Panc1 (cell line): ENCODE data around the gene ESRRB. TPM values are rescaled to one million over a fixed set of nuclear protein-coding genes. Genes with fewer than 3 reads are reported as not detected.

Experiments
- ATAC-seq: fragments of 200-7000 bp; cut with Tn5 transposase; 2 replicates; pipeline ENCODE4 v1.9.1; 2020; ENCODE audit warnings: mild to moderate bottlenecking, moderate library complexity
- BruUV-seq: library from RNA; stranded (reverse); fragments of 400-500 nt; replicated peaks from 2 replicates; lab custom pipeline; 2021; lab: Mats Ljungman, UMichigan
- CTCF ChIA-PET: fragments of 300-600 bp; sonication (Branson Sonifier 250); formaldehyde crosslinking; loops from one replicate; lab custom pipeline; 2022; ENCODE audit warnings: antibody characterized with exemption; lab: Charles Lee
- POLR2A ChIA-PET: fragments of 300-600 bp; sonication (Branson Sonifier 250); formaldehyde crosslinking; loops from one replicate; lab custom pipeline; 2022; ENCODE audit warnings: antibody characterized with exemption; lab: Charles Lee
- DNase-seq: peaks from one replicate; pipeline ENCODE4 v3.0.0-alpha.2; 2010; ENCODE audit warnings: low read depth, low spot score
- H3K27ac ChIP-seq: 2 replicates; pipeline ENCODE4 v1.5.1; 2011; ENCODE audit warnings: mild to moderate bottlenecking, low read length, inconsistent platforms
- H3K27me3 ChIP-seq: fragments of 200-500 bp; sonication (Bioruptor generic); 2 replicates; pipeline ENCODE4 v1.6.0; 2014; ENCODE audit warnings: low read length, inconsistent platforms; ENCODE audit not compliant: control insufficient read depth, insufficient read depth
- H3K36me3 ChIP-seq: fragments of 200-500 bp; sonication (Bioruptor generic); 2 replicates; pipeline ENCODE4 v1.5.1; 2014; ENCODE audit warnings: inconsistent platforms, mild to moderate bottlenecking, low read length, moderate library complexity; ENCODE audit not compliant: control insufficient read depth, insufficient read depth
- H3K4me1 ChIP-seq: 2 replicates; pipeline ENCODE4 v1.5.1; 2011; ENCODE audit warnings: inconsistent platforms, mild to moderate bottlenecking, low read length, moderate library complexity; ENCODE audit not compliant: control insufficient read depth, insufficient read depth
- H3K4me3 ChIP-seq, 2 experiments: 2 replicates each; pipeline ENCODE4 v1.5.1; 2011 to 2012; ENCODE audit warnings: low read depth in 2 of 2, low read length in 2 of 2, mild to moderate bottlenecking in 2 of 2, inconsistent platforms in 1 of 2, moderate library complexity in 1 of 2
- H3K9me3 ChIP-seq: fragments of 200-500 bp; sonication (Bioruptor generic); 2 replicates; pipeline ENCODE4 v1.5.1; 2014; ENCODE audit warnings: low read depth, mild to moderate bottlenecking, inconsistent platforms, low read length, moderate library complexity; ENCODE audit not compliant: control insufficient read depth, insufficient read depth
- CTCF ChIP-seq: fragments of 450-650 bp; IDR thresholded peaks from 2 replicates; pipeline ENCODE4 v1.5.1; 2017; ENCODE audit warnings: mild to moderate bottlenecking
- POLR2AphosphoS5 ChIP-seq: IDR thresholded peaks from 2 replicates; pipeline ENCODE4 v1.6.1; 2012; ENCODE audit warnings: mild to moderate bottlenecking, low read depth, low read length, moderate library complexity
- REST ChIP-seq, 2 experiments: IDR thresholded peaks; 2 replicates each; pipeline ENCODE4 v1.6.1; 2011 to 2012; ENCODE audit warnings: low read depth in 2 of 2, control low read depth in 1 of 2, low read length in 1 of 2, mild to moderate bottlenecking in 1 of 2, moderate library complexity in 1 of 2; ENCODE audit not compliant: insufficient read depth in 1 of 2
- SIN3A ChIP-seq: IDR thresholded peaks from 2 replicates; pipeline ENCODE4 v1.6.1; 2012; ENCODE audit warnings: low read depth, mild to moderate bottlenecking, low read length, moderate library complexity, borderline replicate concordance; ENCODE audit not compliant: insufficient read depth
- TCF7L2 ChIP-seq: IDR thresholded peaks from 2 replicates; pipeline ENCODE4 v1.6.1; 2011; ENCODE audit warnings: mild to moderate bottlenecking, low read depth, low read length, inconsistent platforms
- in situ Hi-C: cut with HindIII; loops from 2 replicates; pipeline ENCODE4 v1.10.0; 2016; ENCODE audit warnings: low sequenced_read_pairs, low pct_unique_long_range_greater_than_20kb
- intact Hi-C: fragments of 100-400 bp; cut with micrococcal nuclease; formaldehyde crosslinking; loops from one replicate; pipeline ENCODE4 v1.10.0; 2022; ENCODE audit not compliant: unreplicated experiment
- total RNA-seq: library from RNA; stranded (reverse); gene quantifications from one replicate; pipeline ENCODE4 v1.2.1, GENCODE V29; 2021; ENCODE audit not compliant: unreplicated experiment

ESRRB gene
- total RNA-seq, 1 experiment from 2014 or later = not detected

GRCh38 chr14:76484355-76484754, 108.4 kb downstream of the ESRRB start:
- DNase-seq (no peak), ATAC-seq (no peak)
- Histone ChIP-seq H3K4me3 (no peak overlapping the region), H3K27ac (no peak overlapping the region), H3K4me1 (no peaks in the 10 kb centered on the region), H3K27me3 (no peaks in the 10 kb centered on the region), H3K36me3 (no peaks in the 10 kb centered on the region), H3K9me3 (no peaks in the 10 kb centered on the region)
- POLR2A ChIA-PET = no interaction called here
- BruUV-seq = no TSS peak
- in situ Hi-C loops = no loop called here
- TF ChIP-seq REST (IDR thresholded peaks at IDR 0.05; ENCODE audit: insufficient read depth in 1 of 2, low read depth in 2 of 2, low read length in 1 of 2) = no peak
- TF ChIP-seq POLR2AphosphoS5 = no peak
- no peak for TF ChIP-seq TCF7L2
- TF ChIP-seq CTCF = no peak
- no peak for TF ChIP-seq SIN3A
- intact Hi-C loops = no loop called here
- CTCF ChIA-PET = no interaction called here

GRCh38 chr14:76486251-76486743, 110.4 kb downstream of the ESRRB start:
- ATAC-seq = no peak
- Histone ChIP-seq H3K9me3 (no peaks in the 10 kb centered on the region), H3K27ac (no peak overlapping the region), H3K4me3 (no peak overlapping the region), H3K4me1 (no peaks in the 10 kb centered on the region), H3K36me3 (no peaks in the 10 kb centered on the region), H3K27me3 (no peaks in the 10 kb centered on the region)
- BruUV-seq = no TSS peak
- ChIA-PET POLR2A (no interaction called here), CTCF (no interaction called here)
- intact Hi-C loops (no loop called here), in situ Hi-C loops (no loop called here)
- TF ChIP-seq POLR2AphosphoS5 = no peak
- no peak for TF ChIP-seq SIN3A
- no peak for TF ChIP-seq REST (IDR thresholded peaks at IDR 0.05; ENCODE audit: insufficient read depth in 1 of 2, low read depth in 2 of 2, low read length in 1 of 2)
- no peak for TF ChIP-seq TCF7L2
- no peak for TF ChIP-seq CTCF
- no peak for DNase-seq
